ENCODE data around the gene CPNE6.

DNA sequence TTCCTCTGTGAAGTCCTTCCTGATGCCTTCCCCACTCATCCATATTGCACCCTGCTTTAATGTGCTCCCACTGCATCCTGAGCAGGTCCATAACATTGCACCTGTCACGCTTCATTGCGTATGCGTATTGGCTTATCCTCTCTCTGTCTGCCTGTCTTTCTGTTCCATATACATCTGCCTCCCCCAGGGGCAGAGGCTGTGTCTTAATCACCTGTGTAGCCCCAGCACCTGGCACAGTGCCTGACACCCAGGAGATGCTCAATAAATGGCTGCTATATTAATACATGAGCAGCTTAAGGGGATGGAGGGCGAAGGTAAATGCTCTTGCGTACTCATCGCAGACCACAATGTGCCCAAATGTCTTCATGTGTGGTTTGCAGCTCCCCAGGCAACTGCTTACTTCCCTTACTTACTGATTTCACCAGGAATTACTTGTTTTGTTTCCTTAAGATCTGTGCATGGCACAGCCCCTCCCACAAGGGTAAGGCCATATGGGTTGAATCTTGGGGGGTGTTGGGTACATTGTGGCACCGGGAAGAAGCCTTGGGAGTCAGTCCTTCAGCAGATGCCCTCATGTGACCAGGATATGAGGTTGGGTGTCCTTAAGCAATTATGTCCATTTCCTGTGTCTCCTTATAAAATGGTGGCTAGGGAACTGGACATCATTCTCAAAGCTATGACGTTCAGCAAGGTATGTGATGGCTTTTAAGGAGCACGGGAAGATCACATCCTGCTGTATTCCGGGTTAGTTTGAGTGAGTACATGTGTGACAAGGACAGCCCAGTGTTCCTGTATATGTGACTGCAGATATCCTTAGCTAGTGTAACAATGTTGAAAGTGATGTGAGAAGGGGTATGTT lies 848 bp upstream of the CPNE6 start:
- TF ChIP-seq, protein P1, sequence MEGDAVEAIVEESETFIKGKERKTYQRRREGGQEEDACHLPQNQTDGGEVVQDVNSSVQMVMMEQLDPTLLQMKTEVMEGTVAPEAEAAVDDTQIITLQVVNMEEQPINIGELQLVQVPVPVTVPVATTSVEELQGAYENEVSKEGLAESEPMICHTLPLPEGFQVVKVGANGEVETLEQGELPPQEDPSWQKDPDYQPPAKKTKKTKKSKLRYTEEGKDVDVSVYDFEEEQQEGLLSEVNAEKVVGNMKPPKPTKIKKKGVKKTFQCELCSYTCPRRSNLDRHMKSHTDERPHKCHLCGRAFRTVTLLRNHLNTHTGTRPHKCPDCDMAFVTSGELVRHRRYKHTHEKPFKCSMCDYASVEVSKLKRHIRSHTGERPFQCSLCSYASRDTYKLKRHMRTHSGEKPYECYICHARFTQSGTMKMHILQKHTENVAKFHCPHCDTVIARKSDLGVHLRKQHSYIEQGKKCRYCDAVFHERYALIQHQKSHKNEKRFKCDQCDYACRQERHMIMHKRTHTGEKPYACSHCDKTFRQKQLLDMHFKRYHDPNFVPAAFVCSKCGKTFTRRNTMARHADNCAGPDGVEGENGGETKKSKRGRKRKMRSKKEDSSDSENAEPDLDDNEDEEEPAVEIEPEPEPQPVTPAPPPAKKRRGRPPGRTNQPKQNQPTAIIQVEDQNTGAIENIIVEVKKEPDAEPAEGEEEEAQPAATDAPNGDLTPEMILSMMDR (IDR thresholded peaks at IDR 0.05; ENCODE audit: low read length) = no peak
- TF ChIP-seq EZH2 (optimal IDR thresholded peaks at IDR 0.05; ENCODE audit: low read depth, low read length) = no peak
- no peak for TF ChIP-seq EZH2phosphoT487 (IDR thresholded peaks at IDR 0.05; ENCODE audit: low read length)
